HepG2 (cell line): ENCODE measurements around the gene TTYH2. TPM values are rescaled to one million over a fixed set of nuclear protein-coding genes. Genes with fewer than 3 reads are reported as not detected.

ENCODE experiments used
- CEBPG ChIP-seq: IDR thresholded peaks from 2 replicates; pipeline ENCODE4 v1.6.1; 2016
- CREM ChIP-seq, 2 experiments: sonication (generic) in 1 of 2; formaldehyde crosslinking in 1 of 2; IDR thresholded peaks; 2 replicates each; pipeline versions ENCODE4 v1.4.0 to v1.6.1; 2016 to 2020; ENCODE audit warnings: antibody characterized with exemption in 1 of 2, mild to moderate bottlenecking in 1 of 2, missing genetic modification reagents in 1 of 2
- MIXL1 ChIP-seq: IDR thresholded peaks from 2 replicates; pipeline ENCODE4 v1.6.1; 2016
- ZFY ChIP-seq: sonication (generic); formaldehyde crosslinking; IDR thresholded peaks from 2 replicates; pipeline ENCODE4 v1.4.0; 2020; ENCODE audit warnings: missing genetic modification reagents
- ZNF234 ChIP-seq: sonication (generic); formaldehyde crosslinking; conservative IDR thresholded peaks from 2 replicates; pipeline ENCODE4 v1.5.1; 2020; ENCODE audit warnings: mild to moderate bottlenecking, missing genetic modification reagents
- polyA plus RNA-seq, 8 experiments: library from polyadenylated mRNA; depleted of rRNA in 3 of 8; stranded (reverse) in 7 of 8; unstranded in 1 of 8; fragments of >200 nt; fragmentation: Illumina TruSeq in 4 of 8; extraction: Trizol in 4 of 8; gene quantifications; 2 replicates each; pipeline versions ENCODE4 v1.2.1 to v1.2.3, GENCODE V29; 2011 to 2016; ENCODE audit warnings: low read depth in 4 of 8, missing spikeins in 1 of 8, mixed read lengths in 1 of 8; ENCODE audit not compliant: insufficient read depth in 1 of 8
- total RNA-seq, 5 experiments: library from RNA; depleted of rRNA; stranded (reverse); fragments of >200 nt; fragmentation: Illumina TruSeq; extraction: Trizol; gene quantifications; 2 replicates each; pipeline ENCODE4 v1.2.3, GENCODE V29; 2016; ENCODE audit warnings: low read depth in 1 of 5
- TF ChIP-seq, protein P1 (sequence below): sonication (generic); formaldehyde crosslinking; IDR thresholded peaks from 2 replicates; pipeline ENCODE4 v1.5.0; 2020; ENCODE audit warnings: mild to moderate bottlenecking, missing genetic modification reagents
- TF ChIP-seq, protein P2 (sequence below): IDR thresholded peaks from 2 replicates; pipeline ENCODE4 v1.6.1; 2016; ENCODE audit warnings: mild to moderate bottlenecking
- TF ChIP-seq, protein P3 (sequence below): IDR thresholded peaks from 2 replicates; pipeline ENCODE4 v1.6.1; 2016; ENCODE audit warnings: missing compliant biosample characterization, missing genetic modification reagents, borderline replicate concordance

The TTYH2 gene
- total and polyA plus RNA-seq, 2 of the 13 experiments (the other 11 are each of a cell fraction or from before 2014, with no cell fraction given), result 0.77 to 0.96 TPM

DNA sequence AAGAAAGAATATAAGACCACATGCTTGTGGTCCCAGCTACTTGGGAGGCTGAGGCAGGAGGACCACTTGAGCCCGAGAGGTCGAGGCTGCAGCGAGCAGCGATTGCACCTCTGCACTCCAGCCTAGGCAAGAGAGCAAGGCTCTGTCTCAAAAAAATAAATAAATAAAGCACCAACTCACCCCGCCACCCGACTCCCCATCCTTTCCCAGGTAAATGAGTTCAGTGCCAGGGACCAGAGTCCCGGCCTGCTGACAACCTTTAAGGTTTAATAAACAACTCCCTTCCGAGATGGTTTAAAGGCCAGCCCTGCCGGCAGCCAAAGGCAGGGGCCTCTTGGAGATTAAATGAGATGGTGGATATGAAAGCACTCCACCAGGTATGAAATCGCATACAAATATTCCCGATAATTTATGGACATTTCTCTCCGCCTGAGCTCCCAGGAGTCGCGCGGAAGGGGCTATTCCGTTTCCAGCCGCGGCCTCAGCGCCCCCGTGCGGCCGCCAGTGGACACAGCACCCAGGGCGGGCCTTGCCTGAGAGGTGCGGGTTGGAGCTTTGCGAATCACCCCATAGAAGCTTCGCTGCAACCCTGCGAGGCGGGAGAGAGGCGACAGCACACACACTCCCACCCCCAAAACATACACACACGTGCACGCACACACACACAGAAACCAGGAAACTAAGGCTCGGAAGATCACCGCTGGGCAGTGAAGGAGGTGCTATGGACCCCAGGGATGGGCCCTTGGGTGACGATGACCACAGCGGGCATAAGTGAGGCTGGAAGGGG is 13.9 kb upstream of the TTYH2 start (continued):
- TF ChIP-seq, protein P1, sequence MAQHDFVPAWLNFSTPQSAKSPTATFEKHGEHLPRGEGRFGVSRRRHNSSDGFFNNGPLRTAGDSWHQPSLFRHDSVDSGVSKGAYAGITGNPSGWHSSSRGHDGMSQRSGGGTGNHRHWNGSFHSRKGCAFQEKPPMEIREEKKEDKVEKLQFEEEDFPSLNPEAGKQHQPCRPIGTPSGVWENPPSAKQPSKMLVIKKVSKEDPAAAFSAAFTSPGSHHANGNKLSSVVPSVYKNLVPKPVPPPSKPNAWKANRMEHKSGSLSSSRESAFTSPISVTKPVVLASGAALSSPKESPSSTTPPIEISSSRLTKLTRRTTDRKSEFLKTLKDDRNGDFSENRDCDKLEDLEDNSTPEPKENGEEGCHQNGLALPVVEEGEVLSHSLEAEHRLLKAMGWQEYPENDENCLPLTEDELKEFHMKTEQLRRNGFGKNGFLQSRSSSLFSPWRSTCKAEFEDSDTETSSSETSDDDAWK (CRISPR knock-in tag), result no peak
- TF ChIP-seq, protein P2, sequence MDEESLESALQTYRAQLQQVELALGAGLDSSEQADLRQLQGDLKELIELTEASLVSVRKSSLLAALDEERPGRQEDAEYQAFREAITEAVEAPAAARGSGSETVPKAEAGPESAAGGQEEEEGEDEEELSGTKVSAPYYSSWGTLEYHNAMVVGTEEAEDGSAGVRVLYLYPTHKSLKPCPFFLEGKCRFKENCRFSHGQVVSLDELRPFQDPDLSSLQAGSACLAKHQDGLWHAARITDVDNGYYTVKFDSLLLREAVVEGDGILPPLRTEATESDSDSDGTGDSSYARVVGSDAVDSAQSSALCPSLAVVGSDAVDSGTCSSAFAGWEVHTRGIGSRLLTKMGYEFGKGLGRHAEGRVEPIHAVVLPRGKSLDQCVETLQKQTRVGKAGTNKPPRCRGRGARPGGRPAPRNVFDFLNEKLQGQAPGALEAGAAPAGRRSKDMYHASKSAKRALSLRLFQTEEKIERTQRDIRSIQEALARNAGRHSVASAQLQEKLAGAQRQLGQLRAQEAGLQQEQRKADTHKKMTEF, result peak; percentile 41; the same call in 1 of the 2 replicates
- no peak for TF ChIP-seq ZNF234 (CRISPR knock-in tag)
- TF ChIP-seq MIXL1, result no peak
- peak; percentile 23; the same call in 1 of the 2 replicates for TF ChIP-seq ZFY (CRISPR knock-in tag)
- 0 out of 2 replicates have a peak, but pooled peaks have one; percentile 14 for TF ChIP-seq CREM (IDR thresholded peaks at IDR 0.05)
- TF ChIP-seq CREM (CRISPR knock-in tag; IDR thresholded peaks at IDR 0.05), result no peak
- 0 out of 2 replicates have a peak, but pooled peaks have one; percentile 12 for TF ChIP-seq CEBPG (CRISPR knock-in tag)
- TF ChIP-seq, protein P3, sequence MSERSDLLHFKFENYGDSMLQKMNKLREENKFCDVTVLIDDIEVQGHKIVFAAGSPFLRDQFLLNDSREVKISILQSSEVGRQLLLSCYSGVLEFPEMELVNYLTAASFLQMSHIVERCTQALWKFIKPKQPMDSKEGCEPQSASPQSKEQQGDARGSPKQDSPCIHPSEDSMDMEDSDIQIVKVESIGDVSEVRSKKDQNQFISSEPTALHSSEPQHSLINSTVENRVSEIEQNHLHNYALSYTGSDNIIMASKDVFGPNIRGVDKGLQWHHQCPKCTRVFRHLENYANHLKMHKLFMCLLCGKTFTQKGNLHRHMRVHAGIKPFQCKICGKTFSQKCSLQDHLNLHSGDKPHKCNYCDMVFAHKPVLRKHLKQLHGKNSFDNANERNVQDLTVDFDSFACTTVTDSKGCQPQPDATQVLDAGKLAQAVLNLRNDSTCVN (CRISPR knock-in tag), result 0 out of 2 replicates have a peak, but pooled peaks have one; percentile 22
